CD4-positive, alpha-beta T cell (primary cell): ENCODE data around the gene METTL4. TPM values are rescaled to one million over a fixed set of nuclear protein-coding genes. Genes with fewer than 3 reads are reported as not detected.

Source experiments
- ATAC-seq: fragments of 200-7000 bp; cut with Tn5 transposase; one replicate; pipeline ENCODE4 v1.10.0; 2022; ENCODE audit warnings: mild to moderate bottlenecking; ENCODE audit not compliant: poor library complexity
- CTCF ChIA-PET: fragments of 350-600 bp; sonication (Branson Sonifier 250); formaldehyde crosslinking; loops from one replicate; lab custom pipeline; 2021; ENCODE audit warnings: antibody characterized with exemption, inconsistent platforms; lab: Charles Lee
- POLR2A ChIA-PET: fragments of 350-600 bp; sonication (Branson Sonifier 250); formaldehyde crosslinking; loops from one replicate; lab custom pipeline; 2021; ENCODE audit warnings: antibody characterized with exemption, inconsistent platforms; lab: Charles Lee
- DNase-seq, 14 experiments: peaks; one replicate each; pipeline ENCODE4 v3.0.0-alpha.2; 2013 to 2020; ENCODE audit warnings: mixed read lengths in 2 of 14
- H3K27ac ChIP-seq, 2 donors: one replicate each; pipeline versions ENCODE4 v1.5.1 to v1.7.0; 2013; ENCODE audit warnings: low read length in 2 of 2, low read depth in 1 of 2, mild to moderate bottlenecking in 1 of 2
- H3K27me3 ChIP-seq, 2 experiments: 1 replicate in 1 of 2; 2 replicates in 1 of 2; pipeline versions ENCODE4 v1.6.1 to v1.7.0; 2013; ENCODE audit warnings: low read length in 2 of 2, control low read depth in 1 of 2, mild to moderate bottlenecking in 1 of 2, moderate library complexity in 1 of 2; ENCODE audit not compliant: insufficient read depth in 2 of 2, control insufficient read depth in 1 of 2
- H3K36me3 ChIP-seq: one replicate; pipeline ENCODE4 v1.6.1; 2013; ENCODE audit warnings: low read length, control low read depth; ENCODE audit not compliant: insufficient read depth
- H3K4me1 ChIP-seq: one replicate; pipeline ENCODE4 v1.6.1; 2013; ENCODE audit warnings: low read length, control low read depth; ENCODE audit not compliant: insufficient read depth
- H3K4me3 ChIP-seq: one replicate; pipeline ENCODE4 v1.5.1; 2013; ENCODE audit warnings: mild to moderate bottlenecking, low read length, moderate library complexity
- H3K9me3 ChIP-seq, 2 experiments: 1 replicate in 1 of 2; 2 replicates in 1 of 2; pipeline versions ENCODE4 v1.6.1 to v1.7.0; 2013; ENCODE audit warnings: low read length in 2 of 2, mild to moderate bottlenecking in 2 of 2, control low read depth in 1 of 2, moderate library complexity in 1 of 2; ENCODE audit not compliant: control insufficient read depth in 1 of 2, insufficient read depth in 1 of 2
- H3K27ac Mint-ChIP-seq: one replicate; pipeline ENCODE4 v1.8.0; 2020; ENCODE audit warnings: mixed read lengths
- H3K27me3 Mint-ChIP-seq: one replicate; pipeline ENCODE4 v1.8.0; 2021; ENCODE audit warnings: mixed read lengths
- H3K36me3 Mint-ChIP-seq: one replicate; pipeline ENCODE4 v1.8.0; 2021; ENCODE audit warnings: low read depth, mixed read lengths
- H3K4me1 Mint-ChIP-seq: one replicate; pipeline ENCODE4 v1.8.0; 2021; ENCODE audit warnings: low read depth, mixed read lengths
- H3K4me3 Mint-ChIP-seq: one replicate; pipeline ENCODE4 v1.8.0; 2020; ENCODE audit warnings: mild to moderate bottlenecking, mixed read lengths
- H3K9me3 Mint-ChIP-seq: one replicate; pipeline ENCODE4 v1.8.0; 2020; ENCODE audit warnings: mixed read lengths
- CTCF ChIP-seq: fragments of 200-600 bp; IDR thresholded peaks from one replicate; pipeline ENCODE4 v1.8.0; 2022; ENCODE audit warnings: antibody characterized with exemption, mild to moderate bottlenecking
- intact Hi-C, 2 experiments: fragments of 100-400 bp; cut with DNase I in 1 of 2; cut with micrococcal nuclease in 1 of 2; formaldehyde crosslinking; loops; one replicate each; pipeline versions ENCODE4 v1.15.1 to v1.9.0; 2023 to 2025; cut with DNase I, micrococcal nuclease
- total RNA-seq, 174 experiments: library from RNA in 2 of 174; stranded (reverse) in 2 of 174; gene quantifications; one replicate each; pipeline ENCODE4 v1.2.3 and lab custom pipeline; 2021 to 2026

METTL4 gene
- total RNA-seq, 2 experiments from 2014 or later = 6.5 to 10.4 TPM

GRCh38 chr18:2564373-2564772 is 6.9 kb downstream of the METTL4 start:
- Mint-ChIP-seq H3K36me3 (peaks cover 73% of the 10 kb centered on the region), H3K27me3 (no peaks in the 10 kb centered on the region), H3K4me3 (no peak overlapping the region), H3K4me1 (peaks cover 35% of the 10 kb centered on the region), H3K27ac (no peak overlapping the region), H3K9me3 (no peaks in the 10 kb centered on the region)
- peaks cover 2% of the 10 kb centered on the region for H3K4me1 ChIP-seq
- TF ChIP-seq CTCF = no peak
- no peaks in the 10 kb centered on the region for H3K27me3 ChIP-seq
- no peak for ATAC-seq
- no peaks in the 10 kb centered on the region for H3K9me3 ChIP-seq
- POLR2A ChIA-PET = interaction anchor here (1.0 kb wide), 1 partner anchor 9 kb away, joined by 4 read pairs; no protein-coding TSS in a partner anchor
- intact Hi-C loops = loop anchor here in 1 of 2 experiments (10.0 kb wide), 1 partner anchor 220 kb away; no protein-coding TSS in a partner anchor
- H3K4me3 ChIP-seq = no peak overlapping the region
- no peak overlapping the region for H3K27ac ChIP-seq
- CTCF ChIA-PET = interaction anchor here (0.7 kb wide), 1 partner anchor 232 kb away, joined by 3 read pairs; no protein-coding TSS in a partner anchor
- DNase-seq = no peak
- H3K36me3 ChIP-seq = peaks cover 27% of the 10 kb centered on the region

GRCh38 chr18:2559249-2559648 is 12.1 kb downstream of the METTL4 start:
- Mint-ChIP-seq H3K9me3 (no peaks in the 10 kb centered on the region), H3K27me3 (no peaks in the 10 kb centered on the region), H3K4me1 (peaks cover 13% of the 10 kb centered on the region), H3K27ac (no peak overlapping the region), H3K4me3 (no peak overlapping the region), H3K36me3 (peaks cover 47% of the 10 kb centered on the region)
- ATAC-seq = no peak
- intact Hi-C loops = no loop called here
- no peak overlapping the region for H3K27ac ChIP-seq
- peaks cover 15% of the 10 kb centered on the region for H3K36me3 ChIP-seq
- TF ChIP-seq CTCF = no peak
- POLR2A ChIA-PET = no interaction called here
- H3K4me1 ChIP-seq = no peaks in the 10 kb centered on the region
- DNase-seq = no peak
- CTCF ChIA-PET = no interaction called here
- H3K27me3 ChIP-seq = no peaks in the 10 kb centered on the region
- no peaks in the 10 kb centered on the region for H3K9me3 ChIP-seq
- H3K4me3 ChIP-seq = no peak overlapping the region

- no peaks in the 10 kb centered on the region for H3K27me3 ChIP-seq
- ATAC-seq = no peak
- TF ChIP-seq CTCF = no peak
- DNase-seq = no peak
- ChIA-PET CTCF (interaction anchor here (1.6 kb wide), 1 partner anchor 10 kb away, joined by 7 read pairs; no protein-coding TSS in a partner anchor), POLR2A (interaction anchor here (1.1 kb wide), 1 partner anchor 14 kb away, joined by 3 read pairs; the partner anchor contains the start of genes METTL4 and NDC80)
- Mint-ChIP-seq H3K4me1 (peaks cover 13% of the 10 kb centered on the region), H3K36me3 (peaks cover 48% of the 10 kb centered on the region), H3K4me3 (no peak overlapping the region), H3K27me3 (no peaks in the 10 kb centered on the region), H3K27ac (no peak overlapping the region), H3K9me3 (no peaks in the 10 kb centered on the region)
- no peaks in the 10 kb centered on the region for H3K9me3 ChIP-seq
- peaks cover 12% of the 10 kb centered on the region for H3K36me3 ChIP-seq
- no peak overlapping the region for H3K4me3 ChIP-seq
- intact Hi-C loops = no loop called here
- no peak overlapping the region for H3K27ac ChIP-seq
- no peaks in the 10 kb centered on the region for H3K4me1 ChIP-seq
Measured at GRCh38 chr18:2557536-2557935, 13.8 kb downstream of the METTL4 start.
